DMS 273 (cell line): ENCODE results near the gene UBE4B.

Source experiments
- DNase-seq: peaks from one replicate; lab custom pipeline; 2025; ENCODE audit not compliant: unreplicated experiment; lab: John Stamatoyannopoulos, UW

Gene UBE4B

GRCh38 chr1:10108948-10109708 lies 76.4 kb downstream of the UBE4B start:
- DNase-seq: no peak

GRCh38 chr1:10113501-10113900 lies 80.7 kb downstream of the UBE4B start:
- no peak for DNase-seq

GRCh38 chr1:10114746-10115145 lies 82.0 kb downstream of the UBE4B start:
- DNase-seq: no peak

DNA sequence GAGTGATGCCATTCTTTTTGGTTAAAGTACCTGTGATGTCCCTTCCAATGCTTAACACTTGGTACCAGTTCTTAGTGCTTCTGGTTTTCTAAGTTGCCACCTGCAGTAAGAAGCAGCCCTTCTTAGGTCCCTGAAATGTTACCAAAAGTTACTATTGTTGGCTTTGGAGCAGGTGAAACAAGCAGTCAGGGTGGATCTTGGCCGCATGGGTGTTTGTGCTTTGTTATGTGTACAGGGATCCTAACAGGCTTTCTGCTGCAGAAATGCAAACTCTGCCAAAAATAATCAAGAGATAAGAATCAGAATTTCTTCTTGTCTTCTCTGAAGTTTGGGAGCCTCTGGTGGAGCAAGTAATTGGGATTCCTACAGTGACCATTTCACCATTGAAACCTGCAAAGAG lies 84.4 kb downstream of the UBE4B start:
- DNase-seq: no peak

GRCh38 chr1:10117865-10118264 lies 85.1 kb downstream of the UBE4B start:
- DNase-seq: no peak

GRCh38 chr1:10121688-10122087 lies 88.9 kb downstream of the UBE4B start:
- no peak for DNase-seq

DNA sequence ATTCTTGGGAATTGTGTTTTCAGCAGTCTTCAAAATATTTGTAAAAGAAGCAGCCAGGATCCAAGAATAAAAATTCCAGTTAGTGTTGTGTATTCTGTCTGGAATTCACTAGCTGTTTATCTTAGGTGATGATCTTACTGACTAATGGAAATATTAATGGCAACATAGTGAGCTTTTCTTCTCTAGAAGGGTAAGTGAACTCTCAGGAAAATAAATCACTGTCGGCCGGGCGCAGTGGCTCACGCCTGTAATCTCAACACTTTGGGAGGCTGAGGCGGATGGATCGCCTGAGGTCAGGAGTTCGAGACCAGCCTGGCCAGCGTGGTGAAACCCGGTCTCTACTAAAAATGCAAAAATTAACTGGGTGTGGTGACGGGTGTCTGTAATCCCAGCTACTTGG lies 90.2 kb downstream of the UBE4B start:
- no peak for DNase-seq

GRCh38 chr1:10128101-10128765 lies 95.5 kb downstream of the UBE4B start:
- no peak for DNase-seq

DNA sequence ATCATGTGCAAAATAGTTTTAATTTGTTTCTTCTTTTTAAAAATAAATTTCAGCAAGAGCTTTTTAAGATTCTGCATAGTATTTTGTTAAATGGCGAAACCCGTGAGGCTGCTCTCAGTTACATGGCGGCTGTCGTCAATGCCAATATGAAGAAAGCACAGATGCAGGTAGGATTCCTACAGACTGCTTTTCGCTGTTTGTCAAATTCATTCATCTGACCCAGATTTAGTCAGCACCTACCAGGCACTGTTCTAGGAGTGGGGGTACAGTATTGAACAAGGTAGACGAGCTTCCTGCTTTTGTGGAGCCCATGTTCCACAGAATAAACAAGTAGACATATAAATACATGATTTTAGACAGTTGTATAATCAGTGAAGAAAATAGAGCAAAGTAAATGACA lies 99.6 kb downstream of the UBE4B start:
- no peak for DNase-seq

DNA sequence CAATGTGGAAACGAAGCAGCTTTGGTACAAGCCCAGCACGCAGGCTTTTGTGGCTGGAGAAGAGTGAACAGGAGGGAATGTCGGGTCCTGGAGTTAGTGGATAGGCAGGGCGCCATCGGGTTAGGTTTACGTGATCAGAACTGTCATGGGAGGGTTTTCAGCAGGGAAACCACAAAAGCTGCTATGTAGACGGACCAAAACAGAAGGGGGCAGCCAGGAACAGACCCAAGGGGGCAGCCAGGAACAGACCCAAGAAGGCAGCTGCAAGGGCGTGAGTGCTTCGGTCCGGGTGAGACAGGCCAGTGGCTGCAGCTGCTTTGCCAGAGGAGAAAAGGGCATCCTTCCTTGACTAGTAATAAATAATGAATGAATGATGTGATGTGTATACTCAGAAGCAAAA lies 100.1 kb downstream of the UBE4B start:
- DNase-seq: no peak

GRCh38 chr1:10140981-10141380 lies 108.2 kb downstream of the UBE4B start:
- DNase-seq: no peak

GRCh38 chr1:10143961-10144485 lies 111.3 kb downstream of the UBE4B start:
- DNase-seq: no peak

- DNase-seq: no peak
These were observed 113.6 kb downstream of the UBE4B start for GRCh38 chr1:10146391-10146790.

GRCh38 chr1:10149231-10149630 lies 116.5 kb downstream of the UBE4B start:
- no peak for DNase-seq

- peak; percentile 72 for DNase-seq
These were observed 120.0 kb downstream of the UBE4B start for GRCh38 chr1:10152709-10153284.

DNA sequence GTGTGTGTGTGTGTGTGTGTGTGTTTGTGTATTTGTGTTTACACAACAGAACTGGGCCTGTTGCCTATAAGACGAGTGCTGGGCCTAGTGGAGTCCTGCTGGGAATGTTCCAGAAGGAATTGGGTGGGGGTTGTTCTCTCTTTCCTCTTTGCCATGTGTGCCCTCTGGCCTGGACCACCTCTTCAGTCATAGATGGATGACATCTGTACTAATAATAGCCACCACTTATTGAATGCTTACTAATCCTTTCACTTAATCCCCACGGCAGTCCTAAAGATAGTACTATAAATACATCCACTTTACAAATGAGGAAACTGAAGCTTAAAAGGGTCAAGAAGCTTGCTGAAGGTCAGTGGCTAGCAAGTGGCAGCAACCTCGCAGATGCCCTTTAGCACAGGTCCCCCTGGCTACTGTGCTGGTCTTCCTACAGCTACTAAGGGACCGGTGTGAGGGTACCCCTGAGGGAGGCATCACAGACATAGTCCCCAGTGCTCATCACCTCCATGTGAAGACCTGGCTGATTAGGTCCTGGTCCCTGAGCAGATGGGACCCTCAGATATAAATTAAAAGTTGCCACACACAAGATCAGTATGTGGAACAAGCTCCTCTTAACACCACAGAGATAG lies 122.4 kb downstream of the UBE4B start:
- DNase-seq: no peak

DNA sequence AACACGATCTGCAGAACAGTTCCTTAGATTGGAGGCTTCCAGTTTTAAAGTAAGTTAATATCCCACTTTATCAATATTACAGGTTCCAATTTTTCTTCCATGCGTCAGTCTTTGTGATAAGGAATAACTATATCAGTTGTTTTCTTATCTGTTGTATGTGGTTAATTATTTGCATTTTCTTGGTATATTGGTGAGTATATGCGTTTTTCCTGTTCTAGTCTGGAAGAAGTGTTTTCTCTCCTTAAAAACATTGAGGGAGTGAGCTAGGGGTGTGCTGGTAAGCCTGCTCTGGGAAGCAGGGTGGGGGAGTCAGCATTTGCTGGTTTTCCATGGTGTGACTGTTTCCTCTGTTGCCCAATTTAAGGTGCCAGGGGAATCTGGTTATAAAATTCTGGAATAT lies 127.4 kb downstream of the UBE4B start:
- no peak for DNase-seq

- peak; percentile 44 for DNase-seq
These were observed 128.2 kb downstream of the UBE4B start for GRCh38 chr1:10160907-10161490.

- DNase-seq: no peak
These were observed 129.0 kb downstream of the UBE4B start for GRCh38 chr1:10161541-10162290.

- no peak for DNase-seq
These were observed 136.3 kb downstream of the UBE4B start for GRCh38 chr1:10168912-10169514.
